Measurements from ENCODE around the gene CDH13. TPM values are rescaled to one million over a fixed set of nuclear protein-coding genes. Genes with fewer than 3 reads are reported as not detected.

CDH13 gene
- total RNA-seq, 3 donors from 2014 or later, result 4.9 to 11.2 (median 9.8) TPM

DNA sequence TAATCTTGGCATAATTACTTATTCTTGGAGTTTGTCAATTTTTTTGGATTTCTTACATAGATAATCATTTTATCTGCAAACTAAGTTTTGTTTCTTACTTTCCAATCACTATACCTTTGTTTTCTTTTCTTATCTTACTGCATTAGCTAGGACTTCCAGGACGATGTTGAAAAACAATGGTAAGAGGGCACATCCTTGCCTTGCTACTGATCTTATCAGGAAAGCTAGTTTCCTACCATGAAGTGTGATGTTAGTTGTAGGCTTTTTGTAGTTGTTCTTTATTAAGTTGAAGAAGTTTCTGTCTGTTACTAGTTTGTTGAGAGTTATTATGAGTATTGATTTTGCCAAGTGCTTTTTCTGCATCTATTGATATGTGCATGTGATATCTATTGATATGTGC, 31.0 kb downstream of the CDH13 start:
- no peak for ATAC-seq
- no peak for DNase-seq
- Histone ChIP-seq H3K4me1 (ENCODE audit: low read depth) (no peaks in the 10 kb centered on the region), H3K36me3 (ENCODE audit: low read depth) (no peaks in the 10 kb centered on the region), H3K4me3 (no peak overlapping the region), H3K9me3 (no peaks in the 10 kb centered on the region)
- intact Hi-C loops (cut with DNase I, micrococcal nuclease), result no loop called here
- TF ChIP-seq, protein P1, sequence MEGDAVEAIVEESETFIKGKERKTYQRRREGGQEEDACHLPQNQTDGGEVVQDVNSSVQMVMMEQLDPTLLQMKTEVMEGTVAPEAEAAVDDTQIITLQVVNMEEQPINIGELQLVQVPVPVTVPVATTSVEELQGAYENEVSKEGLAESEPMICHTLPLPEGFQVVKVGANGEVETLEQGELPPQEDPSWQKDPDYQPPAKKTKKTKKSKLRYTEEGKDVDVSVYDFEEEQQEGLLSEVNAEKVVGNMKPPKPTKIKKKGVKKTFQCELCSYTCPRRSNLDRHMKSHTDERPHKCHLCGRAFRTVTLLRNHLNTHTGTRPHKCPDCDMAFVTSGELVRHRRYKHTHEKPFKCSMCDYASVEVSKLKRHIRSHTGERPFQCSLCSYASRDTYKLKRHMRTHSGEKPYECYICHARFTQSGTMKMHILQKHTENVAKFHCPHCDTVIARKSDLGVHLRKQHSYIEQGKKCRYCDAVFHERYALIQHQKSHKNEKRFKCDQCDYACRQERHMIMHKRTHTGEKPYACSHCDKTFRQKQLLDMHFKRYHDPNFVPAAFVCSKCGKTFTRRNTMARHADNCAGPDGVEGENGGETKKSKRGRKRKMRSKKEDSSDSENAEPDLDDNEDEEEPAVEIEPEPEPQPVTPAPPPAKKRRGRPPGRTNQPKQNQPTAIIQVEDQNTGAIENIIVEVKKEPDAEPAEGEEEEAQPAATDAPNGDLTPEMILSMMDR (IDR thresholded peaks at IDR 0.05), result no peak

DNA sequence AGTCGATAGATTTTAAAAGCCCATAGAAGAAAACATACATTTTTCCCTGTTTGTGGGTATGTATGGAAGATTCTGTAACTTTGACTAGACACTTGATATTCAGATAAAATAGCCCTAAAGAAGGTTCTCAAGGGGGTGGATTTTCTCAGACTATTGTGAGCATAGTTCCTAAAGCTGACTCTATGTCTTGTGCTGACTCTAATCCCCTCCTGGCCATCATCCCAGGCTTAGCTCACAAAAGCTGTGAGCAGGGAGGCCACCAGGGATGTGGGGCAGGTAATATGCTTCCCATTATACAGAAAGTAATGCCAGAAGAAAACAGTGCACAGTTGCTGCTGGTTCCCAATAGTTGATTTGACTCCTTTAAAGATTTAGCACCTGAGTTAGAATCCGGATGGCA, 32.0 kb downstream of the CDH13 start:
- H3K4me3 ChIP-seq, result no peak overlapping the region
- no peaks in the 10 kb centered on the region for H3K9me3 ChIP-seq
- ATAC-seq (no peak), DNase-seq (no peak)
- intact Hi-C loops (cut with DNase I, micrococcal nuclease), result no loop called here
- TF ChIP-seq, protein P1 (IDR thresholded peaks at IDR 0.05), result no peak
- H3K4me1 ChIP-seq (ENCODE audit: low read depth), result no peaks in the 10 kb centered on the region
- H3K36me3 ChIP-seq (ENCODE audit: low read depth), result no peaks in the 10 kb centered on the region

DNA sequence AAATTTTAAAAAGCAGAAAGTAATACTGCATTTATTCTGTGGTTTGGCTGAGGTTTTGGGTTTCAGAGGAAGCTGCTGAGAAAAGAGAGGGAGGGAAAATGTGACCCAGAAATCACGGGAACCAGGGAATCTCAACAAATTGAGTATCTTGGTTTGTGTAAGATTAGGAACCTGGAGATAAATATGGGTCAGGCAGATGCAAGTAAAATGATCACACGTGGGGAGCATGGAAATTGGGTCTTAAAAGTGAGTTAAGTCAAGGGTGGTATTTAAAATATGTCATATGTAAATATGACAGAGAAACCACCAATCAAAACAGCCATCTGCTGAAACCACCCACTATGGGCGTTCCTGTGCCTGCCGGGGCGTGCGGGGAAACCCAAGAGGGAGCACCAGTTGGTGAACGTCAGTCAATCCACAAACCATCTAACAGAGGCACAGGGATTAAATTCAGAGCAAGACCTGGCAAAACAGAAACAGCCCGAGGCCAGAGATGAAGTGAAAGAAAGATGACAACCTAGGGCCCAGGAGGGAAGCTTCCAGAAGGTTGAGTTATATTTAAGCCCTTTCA, 33.4 kb downstream of the CDH13 start:
- H3K9me3 ChIP-seq, result no peaks in the 10 kb centered on the region
- ATAC-seq (no peak), DNase-seq (no peak)
- no peaks in the 10 kb centered on the region for H3K36me3 ChIP-seq (ENCODE audit: low read depth)
- H3K4me3 ChIP-seq, result no peak overlapping the region
- intact Hi-C loops (cut with DNase I, micrococcal nuclease), result no loop called here
- no peaks in the 10 kb centered on the region for H3K4me1 ChIP-seq (ENCODE audit: low read depth)
- TF ChIP-seq, protein P1 (IDR thresholded peaks at IDR 0.05), result no peak

DNA sequence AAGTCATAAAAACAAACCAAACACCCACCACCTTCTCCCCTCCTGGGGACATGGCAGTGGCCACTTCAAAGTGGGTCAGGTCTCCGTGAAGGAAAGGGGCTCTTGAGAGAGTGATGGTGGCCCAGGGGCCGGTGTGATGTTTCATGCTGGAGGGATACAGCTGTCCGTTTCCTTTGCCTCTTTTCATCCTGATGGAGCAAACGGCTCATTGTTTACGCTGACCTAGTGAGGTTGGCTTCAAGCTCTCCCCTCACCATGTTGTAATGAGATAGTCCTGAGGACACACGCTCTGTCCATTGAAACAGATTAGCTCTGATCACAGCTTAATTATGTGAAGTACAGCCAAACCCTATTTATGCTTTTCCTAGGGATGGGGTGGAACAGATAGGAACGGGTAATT, 34.2 kb downstream of the CDH13 start:
- ATAC-seq, result no peak
- no peaks in the 10 kb centered on the region for H3K36me3 ChIP-seq (ENCODE audit: low read depth)
- no peaks in the 10 kb centered on the region for H3K9me3 ChIP-seq
- DNase-seq, result no peak
- no peak overlapping the region for H3K4me3 ChIP-seq
- H3K4me1 ChIP-seq (ENCODE audit: low read depth), result no peaks in the 10 kb centered on the region
- TF ChIP-seq, protein P1 (IDR thresholded peaks at IDR 0.05), result no peak
- intact Hi-C loops (cut with DNase I, micrococcal nuclease), result no loop called here

DNA sequence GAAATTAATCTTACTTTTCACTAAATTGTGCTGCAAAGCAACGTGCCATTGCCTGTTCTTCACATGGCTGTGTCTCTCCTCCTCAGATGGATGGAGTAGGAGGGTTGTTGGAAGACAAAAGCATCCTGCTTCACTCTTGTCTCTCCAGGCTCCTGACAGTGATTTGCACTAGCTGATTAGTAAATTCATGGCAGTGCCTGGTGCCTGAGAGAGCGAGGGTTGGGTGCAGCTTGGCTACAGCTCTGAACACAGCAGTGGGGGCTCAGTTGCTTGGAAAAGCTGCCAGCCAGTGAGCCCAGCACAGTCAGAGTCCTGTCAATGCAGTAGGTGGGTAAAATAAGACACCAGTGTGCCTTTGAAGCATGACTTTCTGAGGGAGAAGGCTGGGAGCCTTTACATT, 37.4 kb downstream of the CDH13 start:
- H3K4me3 ChIP-seq, result no peak overlapping the region
- H3K9me3 ChIP-seq, result no peaks in the 10 kb centered on the region
- no peak for ATAC-seq
- no peaks in the 10 kb centered on the region for H3K4me1 ChIP-seq (ENCODE audit: low read depth)
- intact Hi-C loops (cut with DNase I, micrococcal nuclease), result no loop called here
- TF ChIP-seq, protein P1 (IDR thresholded peaks at IDR 0.05), result no peak
- DNase-seq, result no peak
- H3K36me3 ChIP-seq (ENCODE audit: low read depth), result no peaks in the 10 kb centered on the region

DNA sequence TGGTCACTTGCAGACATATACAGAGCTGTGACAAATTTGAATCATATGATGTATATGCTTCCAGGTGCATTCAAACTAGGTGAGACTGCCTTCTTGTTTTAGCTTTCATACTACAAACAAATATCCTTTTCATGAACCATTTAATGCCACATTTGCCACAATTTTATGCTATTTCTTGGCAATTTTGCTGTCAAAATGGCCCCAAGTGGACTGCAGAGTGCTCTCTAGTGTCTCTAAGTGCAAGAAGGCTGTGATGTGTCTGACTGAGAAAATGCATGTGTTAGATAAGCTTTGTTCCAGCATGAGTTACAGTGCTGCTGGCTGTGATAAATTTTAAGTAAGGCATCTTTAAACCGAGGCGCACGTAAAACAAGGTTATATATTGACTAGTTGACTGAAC, 38.3 kb downstream of the CDH13 start:
- TF ChIP-seq, protein P1 (IDR thresholded peaks at IDR 0.05), result no peak

More for the DNA sequence above, 38.3 kb downstream of the CDH13 start:
- intact Hi-C loops (cut with DNase I, micrococcal nuclease), result no loop called here
- no peak for DNase-seq
- Histone ChIP-seq H3K36me3 (ENCODE audit: low read depth) (no peaks in the 10 kb centered on the region), H3K4me1 (ENCODE audit: low read depth) (no peaks in the 10 kb centered on the region), H3K4me3 (no peak overlapping the region), H3K9me3 (no peaks in the 10 kb centered on the region)
- ATAC-seq, result no peak

Measured in mucosa of descending colon (tissue), 3 donors.